Liver (tissue), 3 donors: ENCODE measurements around the gene FZR1.

Experiments used
- EGR1 ChIP-seq, 2 donors: IDR thresholded peaks; 2 replicates each; pipeline ENCODE4 v1.6.1; 2016 to 2018; ENCODE audit warnings: antibody characterized with exemption in 2 of 2, low read depth in 2 of 2
- FOXA1 ChIP-seq: IDR thresholded peaks from 2 replicates; pipeline ENCODE4 v1.6.1; 2016; ENCODE audit warnings: antibody characterized with exemption
- FOXA2 ChIP-seq: IDR thresholded peaks from 2 replicates; pipeline ENCODE4 v1.6.1; 2016; ENCODE audit warnings: antibody characterized with exemption
- JUND ChIP-seq, 2 donors: IDR thresholded peaks; 2 replicates each; pipeline ENCODE4 v1.6.1; 2016; ENCODE audit warnings: antibody characterized with exemption in 2 of 2
- RAD21 ChIP-seq, 2 donors: IDR thresholded peaks; 2 replicates each; pipeline ENCODE4 v1.6.1; 2016; ENCODE audit warnings: antibody characterized with exemption in 2 of 2, mild to moderate bottlenecking in 2 of 2
- RXRA ChIP-seq, 2 donors: IDR thresholded peaks; 2 replicates each; pipeline ENCODE4 v1.6.1; 2017 to 2018; ENCODE audit warnings: antibody characterized with exemption in 2 of 2, mild to moderate bottlenecking in 1 of 2
- SP1 ChIP-seq: IDR thresholded peaks from 2 replicates; pipeline ENCODE4 v1.6.1; 2018; ENCODE audit warnings: antibody characterized with exemption, mild to moderate bottlenecking
- TAF1 ChIP-seq: conservative IDR thresholded peaks from 2 replicates; pipeline ENCODE4 v1.6.1; 2016; ENCODE audit warnings: antibody characterized with exemption, mild to moderate bottlenecking
- YY1 ChIP-seq: IDR thresholded peaks from 2 replicates; pipeline ENCODE4 v1.6.1; 2016; ENCODE audit warnings: antibody characterized with exemption, mild to moderate bottlenecking
- TF ChIP-seq, protein P1 (sequence below): fragments of 150-350 bp; IDR thresholded peaks from 2 replicates; pipeline ENCODE4 v1.5.1; 2017; ENCODE audit warnings: improper control_type of control experiment, low read depth, low read length; ENCODE audit not compliant: missing input control
- TF ChIP-seq, protein P2 (sequence below): IDR thresholded peaks from 2 replicates; pipeline ENCODE4 v1.6.1; 2016; ENCODE audit warnings: antibody characterized with exemption
- TF ChIP-seq, protein P3 (sequence below): IDR thresholded peaks from 2 replicates; pipeline ENCODE4 v1.6.1; 2016; ENCODE audit warnings: antibody characterized with exemption, mild to moderate bottlenecking
- donor health status: healthy.
- donor health status: healthy.

DNA sequence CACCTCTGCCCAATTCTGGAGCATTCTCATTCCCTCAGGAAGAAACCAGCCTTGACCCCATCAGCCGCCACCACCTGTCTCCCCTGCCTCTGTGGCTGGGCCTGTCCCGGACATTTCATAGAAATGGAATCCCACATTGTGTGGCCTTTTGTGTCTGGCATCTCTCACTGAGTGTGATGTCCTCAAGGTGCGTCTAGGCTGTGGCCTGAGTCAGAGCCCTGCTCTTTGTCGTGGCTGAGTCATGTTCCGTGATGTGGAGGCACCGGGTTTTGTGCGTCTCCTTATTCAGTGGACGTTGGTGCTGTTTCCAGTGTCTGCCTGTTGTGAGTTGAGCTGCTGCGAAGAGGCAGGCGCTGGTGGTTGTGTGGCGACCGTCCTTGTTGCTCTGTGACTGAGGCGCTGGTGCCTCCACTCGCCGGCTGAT lies 3.5 kb downstream of the FZR1 start:
- no peak for TF ChIP-seq RXRA (IDR thresholded peaks at IDR 0.05)
- TF ChIP-seq, protein P1, sequence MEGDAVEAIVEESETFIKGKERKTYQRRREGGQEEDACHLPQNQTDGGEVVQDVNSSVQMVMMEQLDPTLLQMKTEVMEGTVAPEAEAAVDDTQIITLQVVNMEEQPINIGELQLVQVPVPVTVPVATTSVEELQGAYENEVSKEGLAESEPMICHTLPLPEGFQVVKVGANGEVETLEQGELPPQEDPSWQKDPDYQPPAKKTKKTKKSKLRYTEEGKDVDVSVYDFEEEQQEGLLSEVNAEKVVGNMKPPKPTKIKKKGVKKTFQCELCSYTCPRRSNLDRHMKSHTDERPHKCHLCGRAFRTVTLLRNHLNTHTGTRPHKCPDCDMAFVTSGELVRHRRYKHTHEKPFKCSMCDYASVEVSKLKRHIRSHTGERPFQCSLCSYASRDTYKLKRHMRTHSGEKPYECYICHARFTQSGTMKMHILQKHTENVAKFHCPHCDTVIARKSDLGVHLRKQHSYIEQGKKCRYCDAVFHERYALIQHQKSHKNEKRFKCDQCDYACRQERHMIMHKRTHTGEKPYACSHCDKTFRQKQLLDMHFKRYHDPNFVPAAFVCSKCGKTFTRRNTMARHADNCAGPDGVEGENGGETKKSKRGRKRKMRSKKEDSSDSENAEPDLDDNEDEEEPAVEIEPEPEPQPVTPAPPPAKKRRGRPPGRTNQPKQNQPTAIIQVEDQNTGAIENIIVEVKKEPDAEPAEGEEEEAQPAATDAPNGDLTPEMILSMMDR: no peak
- no peak for TF ChIP-seq EGR1 (IDR thresholded peaks at IDR 0.05; ENCODE audit: low read depth in 2 of 2)
- TF ChIP-seq, protein P2, sequence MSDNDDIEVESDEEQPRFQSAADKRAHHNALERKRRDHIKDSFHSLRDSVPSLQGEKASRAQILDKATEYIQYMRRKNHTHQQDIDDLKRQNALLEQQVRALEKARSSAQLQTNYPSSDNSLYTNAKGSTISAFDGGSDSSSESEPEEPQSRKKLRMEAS: no peak
- TF ChIP-seq RAD21 (IDR thresholded peaks at IDR 0.05): no peak
- TF ChIP-seq YY1: no peak
- TF ChIP-seq, protein P3, sequence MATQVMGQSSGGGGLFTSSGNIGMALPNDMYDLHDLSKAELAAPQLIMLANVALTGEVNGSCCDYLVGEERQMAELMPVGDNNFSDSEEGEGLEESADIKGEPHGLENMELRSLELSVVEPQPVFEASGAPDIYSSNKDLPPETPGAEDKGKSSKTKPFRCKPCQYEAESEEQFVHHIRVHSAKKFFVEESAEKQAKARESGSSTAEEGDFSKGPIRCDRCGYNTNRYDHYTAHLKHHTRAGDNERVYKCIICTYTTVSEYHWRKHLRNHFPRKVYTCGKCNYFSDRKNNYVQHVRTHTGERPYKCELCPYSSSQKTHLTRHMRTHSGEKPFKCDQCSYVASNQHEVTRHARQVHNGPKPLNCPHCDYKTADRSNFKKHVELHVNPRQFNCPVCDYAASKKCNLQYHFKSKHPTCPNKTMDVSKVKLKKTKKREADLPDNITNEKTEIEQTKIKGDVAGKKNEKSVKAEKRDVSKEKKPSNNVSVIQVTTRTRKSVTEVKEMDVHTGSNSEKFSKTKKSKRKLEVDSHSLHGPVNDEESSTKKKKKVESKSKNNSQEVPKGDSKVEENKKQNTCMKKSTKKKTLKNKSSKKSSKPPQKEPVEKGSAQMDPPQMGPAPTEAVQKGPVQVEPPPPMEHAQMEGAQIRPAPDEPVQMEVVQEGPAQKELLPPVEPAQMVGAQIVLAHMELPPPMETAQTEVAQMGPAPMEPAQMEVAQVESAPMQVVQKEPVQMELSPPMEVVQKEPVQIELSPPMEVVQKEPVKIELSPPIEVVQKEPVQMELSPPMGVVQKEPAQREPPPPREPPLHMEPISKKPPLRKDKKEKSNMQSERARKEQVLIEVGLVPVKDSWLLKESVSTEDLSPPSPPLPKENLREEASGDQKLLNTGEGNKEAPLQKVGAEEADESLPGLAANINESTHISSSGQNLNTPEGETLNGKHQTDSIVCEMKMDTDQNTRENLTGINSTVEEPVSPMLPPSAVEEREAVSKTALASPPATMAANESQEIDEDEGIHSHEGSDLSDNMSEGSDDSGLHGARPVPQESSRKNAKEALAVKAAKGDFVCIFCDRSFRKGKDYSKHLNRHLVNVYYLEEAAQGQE: no peak
- no peak for TF ChIP-seq FOXA1
- no peak for TF ChIP-seq TAF1
- TF ChIP-seq SP1: no peak
- no peak for TF ChIP-seq JUND (IDR thresholded peaks at IDR 0.05)
- TF ChIP-seq FOXA2: no peak
